OCI-LY1 (cell line): Measurements from ENCODE around the gene MAP3K1.

Experiments
- H2AFZ ChIP-seq: fragments of 200-600 bp; sonication (generic), shearing (Covaris generic); 2 replicates; pipeline ENCODE4 v1.6.0; 2014; ENCODE audit warnings: antibody characterized with exemption, mild to moderate bottlenecking, low read length
- H3F3A ChIP-seq: fragments of 200-600 bp; sonication (generic), shearing (Covaris generic); 2 replicates; pipeline ENCODE4 v1.6.0; 2014; ENCODE audit warnings: mild to moderate bottlenecking, antibody characterized with exemption, low read length, moderate library complexity; ENCODE audit not compliant: insufficient read depth
- H3K27ac ChIP-seq: fragments of 200-600 bp; sonication (generic); 2 replicates; pipeline ENCODE4 v1.5.1; 2014; ENCODE audit warnings: low read length, mixed run types, mild to moderate bottlenecking, low read depth; ENCODE audit not compliant: poor library complexity, severe bottlenecking
- H3K27me3 ChIP-seq: fragments of 200-600 bp; sonication (generic); 2 replicates; pipeline ENCODE4 v1.6.0; 2014; ENCODE audit warnings: antibody characterized with exemption, mild to moderate bottlenecking, low read length, moderate library complexity; ENCODE audit not compliant: insufficient read depth
- H3K36me3 ChIP-seq: fragments of 200-600 bp; sonication (generic); 2 replicates; pipeline ENCODE4 v1.6.1; 2014; ENCODE audit warnings: mild to moderate bottlenecking, antibody characterized with exemption, low read length, moderate library complexity, mixed read lengths; ENCODE audit not compliant: insufficient read depth
- H3K4me1 ChIP-seq: fragments of 200-600 bp; sonication (generic); 2 replicates; pipeline ENCODE4 v1.5.1; 2014; ENCODE audit warnings: mild to moderate bottlenecking, low read length, moderate library complexity; ENCODE audit not compliant: insufficient read depth, severe bottlenecking
- H3K4me2 ChIP-seq: fragments of 200-600 bp; sonication (generic), shearing (Covaris generic); 2 replicates; pipeline ENCODE4 v1.6.1; 2014; ENCODE audit warnings: low read length
- H3K4me3 ChIP-seq: fragments of 200-600 bp; sonication (generic); 2 replicates; pipeline ENCODE4 v1.5.1; 2014; ENCODE audit warnings: low read length, low read depth, mild to moderate bottlenecking, mixed read lengths; ENCODE audit not compliant: poor library complexity, severe bottlenecking
- H3K79me2 ChIP-seq: fragments of 200-600 bp; shearing (Covaris generic); 2 replicates; pipeline ENCODE4 v1.6.1; 2016; ENCODE audit warnings: mixed run types, low read length, mixed read lengths; ENCODE audit not compliant: insufficient read depth
- H3K9ac ChIP-seq: fragments of 200-600 bp; sonication (generic), shearing (Covaris generic); 2 replicates; pipeline ENCODE4 v1.6.1; 2014; ENCODE audit warnings: mild to moderate bottlenecking, low read length, mixed read lengths
- H3K9me2 ChIP-seq: fragments of 200-600 bp; sonication (generic), shearing (Covaris generic); 2 replicates; pipeline ENCODE4 v1.6.1; 2014; ENCODE audit warnings: low read depth, mild to moderate bottlenecking, low read length, mixed read lengths
- H3K9me3 ChIP-seq: fragments of 200-600 bp; shearing (Covaris generic); 2 replicates; pipeline ENCODE4 v1.6.1; 2014; ENCODE audit warnings: low read length, mixed read lengths
- H4K20me1 ChIP-seq: fragments of 200-600 bp; sonication (generic), shearing (Covaris generic); 2 replicates; pipeline ENCODE4 v1.6.0; 2016; ENCODE audit warnings: mild to moderate bottlenecking, low read length; ENCODE audit not compliant: insufficient read depth
- EZH2 ChIP-seq: fragments of 200-600 bp; sonication (generic), shearing (Covaris generic); IDR thresholded peaks from 2 replicates; pipeline ENCODE4 v1.8.0; 2017; ENCODE audit warnings: borderline replicate concordance, mixed run types, mild to moderate bottlenecking, antibody characterized with exemption, low read length, moderate library complexity, mixed read lengths
- TF ChIP-seq, protein P1 (sequence below): fragments of 200-600 bp; sonication (generic), shearing (Covaris generic); IDR thresholded peaks from 2 replicates; pipeline ENCODE4 v1.5.1; 2017; ENCODE audit warnings: mild to moderate bottlenecking, antibody characterized with exemption, low read length, moderate library complexity, mixed read lengths

Gene MAP3K1

DNA sequence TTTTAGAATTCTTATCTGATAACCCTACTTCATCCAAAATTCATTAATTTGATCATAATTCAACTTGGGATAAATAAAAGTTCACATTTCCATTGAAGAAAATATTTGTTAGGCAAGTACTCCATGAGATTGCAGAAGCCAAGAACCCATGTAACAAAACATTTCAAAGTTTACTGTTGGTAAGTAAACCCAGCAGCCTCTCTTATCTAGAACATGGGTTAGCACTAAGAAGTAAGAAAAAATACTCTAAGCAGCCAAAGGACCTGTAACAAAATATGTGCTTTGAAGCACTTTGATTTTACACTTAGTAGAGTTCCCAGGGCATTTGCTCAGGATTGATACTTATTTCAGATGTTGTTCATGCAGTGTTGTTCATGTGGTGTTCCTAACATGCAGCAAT lies 8.7 kb downstream of the MAP3K1 start:
- TF ChIP-seq, protein P1, sequence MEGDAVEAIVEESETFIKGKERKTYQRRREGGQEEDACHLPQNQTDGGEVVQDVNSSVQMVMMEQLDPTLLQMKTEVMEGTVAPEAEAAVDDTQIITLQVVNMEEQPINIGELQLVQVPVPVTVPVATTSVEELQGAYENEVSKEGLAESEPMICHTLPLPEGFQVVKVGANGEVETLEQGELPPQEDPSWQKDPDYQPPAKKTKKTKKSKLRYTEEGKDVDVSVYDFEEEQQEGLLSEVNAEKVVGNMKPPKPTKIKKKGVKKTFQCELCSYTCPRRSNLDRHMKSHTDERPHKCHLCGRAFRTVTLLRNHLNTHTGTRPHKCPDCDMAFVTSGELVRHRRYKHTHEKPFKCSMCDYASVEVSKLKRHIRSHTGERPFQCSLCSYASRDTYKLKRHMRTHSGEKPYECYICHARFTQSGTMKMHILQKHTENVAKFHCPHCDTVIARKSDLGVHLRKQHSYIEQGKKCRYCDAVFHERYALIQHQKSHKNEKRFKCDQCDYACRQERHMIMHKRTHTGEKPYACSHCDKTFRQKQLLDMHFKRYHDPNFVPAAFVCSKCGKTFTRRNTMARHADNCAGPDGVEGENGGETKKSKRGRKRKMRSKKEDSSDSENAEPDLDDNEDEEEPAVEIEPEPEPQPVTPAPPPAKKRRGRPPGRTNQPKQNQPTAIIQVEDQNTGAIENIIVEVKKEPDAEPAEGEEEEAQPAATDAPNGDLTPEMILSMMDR = no peak
- TF ChIP-seq EZH2 = no peak
- H2AFZ ChIP-seq = no peak overlapping the region
- peaks cover 92% of the 10 kb centered on the region for H3K4me1 ChIP-seq
- no peaks in the 10 kb centered on the region for H3F3A ChIP-seq
- no peak overlapping the region for H3K4me3 ChIP-seq
- no peak overlapping the region for H3K9ac ChIP-seq
- H3K9me3 ChIP-seq = no peaks in the 10 kb centered on the region
- peaks cover 15% of the 10 kb centered on the region; the same call in 1 of the 2 replicates for H3K36me3 ChIP-seq
- H4K20me1 ChIP-seq = peaks cover 8% of the 10 kb centered on the region; the same call in 1 of the 2 replicates
- H3K27me3 ChIP-seq = no peaks in the 10 kb centered on the region
- H3K79me2 ChIP-seq = peaks cover 100% of the 10 kb centered on the region
- H3K27ac ChIP-seq = peak overlapping the region; percentile 6
- H3K4me2 ChIP-seq = no peak overlapping the region
- no peaks in the 10 kb centered on the region for H3K9me2 ChIP-seq

DNA sequence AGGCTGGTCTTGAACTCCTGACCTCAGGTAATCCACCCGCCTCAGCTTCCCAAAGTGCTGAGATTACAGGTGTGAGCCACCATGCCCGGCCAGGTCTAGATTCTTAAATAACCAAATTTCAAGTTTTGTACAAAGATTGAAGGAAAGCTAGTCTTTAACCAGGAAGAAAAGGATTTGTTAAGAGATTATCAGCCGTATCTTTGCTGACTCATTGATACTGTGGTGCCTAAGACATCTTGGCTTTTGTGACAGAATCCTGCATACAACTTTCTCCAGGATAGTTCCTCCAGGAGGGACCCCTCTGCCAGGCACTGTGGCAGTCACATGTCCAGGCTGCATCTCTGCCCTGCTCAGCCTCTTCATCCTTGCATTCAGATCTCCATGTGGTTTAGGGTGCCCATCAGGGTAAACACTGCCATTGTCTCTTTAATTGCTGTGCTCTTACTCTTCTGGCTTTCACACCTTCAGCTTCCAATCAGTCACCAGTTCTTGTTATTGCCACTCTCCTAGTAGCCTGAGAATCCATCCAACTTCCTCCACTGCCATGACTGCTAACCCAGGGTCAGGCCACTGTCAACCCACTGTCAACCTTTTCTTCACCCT lies 10.0 kb downstream of the MAP3K1 start:
- Histone ChIP-seq H3K4me1 (peaks cover 95% of the 10 kb centered on the region), H4K20me1 (peaks cover 8% of the 10 kb centered on the region; the same call in 1 of the 2 replicates), H3F3A (no peaks in the 10 kb centered on the region), H3K4me3 (no peak overlapping the region), H3K27me3 (no peaks in the 10 kb centered on the region), H3K9ac (no peak overlapping the region; the same call in 1 of the 2 replicates), H3K36me3 (peaks cover 14% of the 10 kb centered on the region; the same call in 1 of the 2 replicates), H3K27ac (peak overlapping the region; percentile 48), H2AFZ (no peak overlapping the region), H3K79me2 (peaks cover 100% of the 10 kb centered on the region), H3K9me3 (no peaks in the 10 kb centered on the region), H3K4me2 (no peak overlapping the region; the same call in 1 of the 2 replicates), H3K9me2 (no peaks in the 10 kb centered on the region)
- TF ChIP-seq, protein P1 = no peak
- TF ChIP-seq EZH2 = no peak

GRCh38 chr5:56827049-56827448 lies 11.7 kb downstream of the MAP3K1 start:
- Histone ChIP-seq H2AFZ (no peak overlapping the region), H3K4me1 (peaks cover 96% of the 10 kb centered on the region), H3K9ac (no peak overlapping the region), H3F3A (no peaks in the 10 kb centered on the region), H4K20me1 (peaks cover 8% of the 10 kb centered on the region; the same call in 1 of the 2 replicates), H3K9me3 (no peaks in the 10 kb centered on the region), H3K9me2 (no peaks in the 10 kb centered on the region), H3K4me3 (no peak overlapping the region), H3K36me3 (no peaks in the 10 kb centered on the region; the same call in 1 of the 2 replicates), H3K27me3 (no peaks in the 10 kb centered on the region), H3K4me2 (peak overlapping the region; percentile 28; the same call in 1 of the 2 replicates), H3K79me2 (peaks cover 100% of the 10 kb centered on the region), H3K27ac (peak overlapping the region; percentile 73)
- TF ChIP-seq, protein P1 = peak; percentile 41
- TF ChIP-seq EZH2 = no peak
